GM06990 (cell line): ENCODE data around the gene ADGRE1.

ENCODE experiments used
- DNase-seq: peaks from one replicate; pipeline ENCODE4 v3.0.0-alpha.2; 2011; ENCODE audit not compliant: insufficient read length; ENCODE audit errors: extremely low read depth
- H3K27me3 ChIP-seq: replicated peaks from 2 replicates; pipeline ENCODE4 v1.6.0; 2011; ENCODE audit warnings: low read length; ENCODE audit not compliant: control insufficient read depth, insufficient read depth
- H3K36me3 ChIP-seq: 2 replicates; pipeline ENCODE4 v1.5.1; 2011; ENCODE audit warnings: low read length; ENCODE audit not compliant: control insufficient read depth, insufficient read depth
- H3K4me3 ChIP-seq: replicated peaks from 2 replicates; pipeline ENCODE4 v1.5.1; 2011; ENCODE audit warnings: low read depth, mild to moderate bottlenecking, control low read depth, low read length
- TF ChIP-seq, protein P1 (sequence below): IDR thresholded peaks from 2 replicates; pipeline ENCODE4 v1.5.1; 2011; ENCODE audit warnings: low read length, control low read depth, mild to moderate bottlenecking, inconsistent platforms; ENCODE audit not compliant: insufficient read depth, poor library complexity, severe bottlenecking

The ADGRE1 gene, protein sequence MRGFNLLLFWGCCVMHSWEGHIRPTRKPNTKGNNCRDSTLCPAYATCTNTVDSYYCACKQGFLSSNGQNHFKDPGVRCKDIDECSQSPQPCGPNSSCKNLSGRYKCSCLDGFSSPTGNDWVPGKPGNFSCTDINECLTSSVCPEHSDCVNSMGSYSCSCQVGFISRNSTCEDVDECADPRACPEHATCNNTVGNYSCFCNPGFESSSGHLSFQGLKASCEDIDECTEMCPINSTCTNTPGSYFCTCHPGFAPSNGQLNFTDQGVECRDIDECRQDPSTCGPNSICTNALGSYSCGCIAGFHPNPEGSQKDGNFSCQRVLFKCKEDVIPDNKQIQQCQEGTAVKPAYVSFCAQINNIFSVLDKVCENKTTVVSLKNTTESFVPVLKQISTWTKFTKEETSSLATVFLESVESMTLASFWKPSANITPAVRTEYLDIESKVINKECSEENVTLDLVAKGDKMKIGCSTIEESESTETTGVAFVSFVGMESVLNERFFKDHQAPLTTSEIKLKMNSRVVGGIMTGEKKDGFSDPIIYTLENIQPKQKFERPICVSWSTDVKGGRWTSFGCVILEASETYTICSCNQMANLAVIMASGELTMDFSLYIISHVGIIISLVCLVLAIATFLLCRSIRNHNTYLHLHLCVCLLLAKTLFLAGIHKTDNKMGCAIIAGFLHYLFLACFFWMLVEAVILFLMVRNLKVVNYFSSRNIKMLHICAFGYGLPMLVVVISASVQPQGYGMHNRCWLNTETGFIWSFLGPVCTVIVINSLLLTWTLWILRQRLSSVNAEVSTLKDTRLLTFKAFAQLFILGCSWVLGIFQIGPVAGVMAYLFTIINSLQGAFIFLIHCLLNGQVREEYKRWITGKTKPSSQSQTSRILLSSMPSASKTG

DNA sequence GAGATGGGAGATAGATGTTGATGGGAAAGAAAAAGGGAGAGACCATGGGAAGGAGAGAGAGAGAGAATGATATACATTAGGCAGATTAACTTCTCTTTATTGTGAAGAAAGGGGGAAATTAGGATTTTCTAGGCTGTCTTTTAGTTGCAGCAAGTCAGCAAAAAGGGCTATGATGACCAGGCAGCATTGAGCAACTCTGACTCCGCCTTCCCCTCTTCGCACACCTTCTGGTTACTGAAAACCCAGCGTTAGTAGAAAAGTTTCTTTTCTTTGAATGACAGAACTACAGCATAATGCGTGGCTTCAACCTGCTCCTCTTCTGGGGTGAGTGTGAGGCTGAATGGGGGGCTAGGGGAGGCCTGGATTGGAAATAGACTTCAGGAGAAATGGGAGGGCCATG lies at the start of gene ADGRE1:
Gene ADGRE1 (plus strand): TSS at position 264 of the 400 bp plus-strand sequence. CDS start 30 bp downstream, at position 294.
- Histone ChIP-seq H3K4me3 (no peak within 1 kb of the TSS), H3K27me3 (no peaks in the 10 kb centered on the region), H3K36me3 (no peaks in the 10 kb centered on the region)
- TF ChIP-seq, protein P1, sequence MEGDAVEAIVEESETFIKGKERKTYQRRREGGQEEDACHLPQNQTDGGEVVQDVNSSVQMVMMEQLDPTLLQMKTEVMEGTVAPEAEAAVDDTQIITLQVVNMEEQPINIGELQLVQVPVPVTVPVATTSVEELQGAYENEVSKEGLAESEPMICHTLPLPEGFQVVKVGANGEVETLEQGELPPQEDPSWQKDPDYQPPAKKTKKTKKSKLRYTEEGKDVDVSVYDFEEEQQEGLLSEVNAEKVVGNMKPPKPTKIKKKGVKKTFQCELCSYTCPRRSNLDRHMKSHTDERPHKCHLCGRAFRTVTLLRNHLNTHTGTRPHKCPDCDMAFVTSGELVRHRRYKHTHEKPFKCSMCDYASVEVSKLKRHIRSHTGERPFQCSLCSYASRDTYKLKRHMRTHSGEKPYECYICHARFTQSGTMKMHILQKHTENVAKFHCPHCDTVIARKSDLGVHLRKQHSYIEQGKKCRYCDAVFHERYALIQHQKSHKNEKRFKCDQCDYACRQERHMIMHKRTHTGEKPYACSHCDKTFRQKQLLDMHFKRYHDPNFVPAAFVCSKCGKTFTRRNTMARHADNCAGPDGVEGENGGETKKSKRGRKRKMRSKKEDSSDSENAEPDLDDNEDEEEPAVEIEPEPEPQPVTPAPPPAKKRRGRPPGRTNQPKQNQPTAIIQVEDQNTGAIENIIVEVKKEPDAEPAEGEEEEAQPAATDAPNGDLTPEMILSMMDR = no peak
- DNase-seq = no peak

DNA sequence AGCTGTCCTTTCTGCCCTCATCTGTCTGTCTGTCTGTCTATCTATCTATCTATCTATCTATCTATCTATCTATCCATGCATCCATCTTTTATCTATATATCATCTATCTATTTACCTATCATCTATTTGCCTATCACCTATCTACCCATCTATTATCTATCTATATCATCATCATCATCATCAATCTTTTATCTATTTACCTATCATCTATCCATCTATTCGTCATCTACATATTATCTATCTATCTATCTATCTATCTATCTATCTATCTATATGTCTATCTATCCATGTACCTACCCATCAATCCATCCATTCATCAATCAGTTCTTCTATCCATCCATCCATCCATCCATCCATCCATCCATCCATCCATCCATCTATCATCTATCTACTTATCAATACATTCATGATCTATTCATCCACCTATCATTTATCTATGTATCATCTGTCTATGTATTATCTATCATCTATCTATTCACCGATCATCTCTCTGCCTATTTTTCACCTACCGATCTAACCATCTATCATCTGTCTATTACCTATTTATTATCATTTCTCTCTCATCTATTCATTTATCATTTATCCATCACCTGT lies 49.2 kb upstream of the ADGRE1 start:
- no peak for DNase-seq
- TF ChIP-seq, protein P1 = no peak
- Histone ChIP-seq H3K27me3 (no peaks in the 10 kb centered on the region), H3K36me3 (peaks cover 21% of the 10 kb centered on the region), H3K4me3 (no peak overlapping the region)

DNA sequence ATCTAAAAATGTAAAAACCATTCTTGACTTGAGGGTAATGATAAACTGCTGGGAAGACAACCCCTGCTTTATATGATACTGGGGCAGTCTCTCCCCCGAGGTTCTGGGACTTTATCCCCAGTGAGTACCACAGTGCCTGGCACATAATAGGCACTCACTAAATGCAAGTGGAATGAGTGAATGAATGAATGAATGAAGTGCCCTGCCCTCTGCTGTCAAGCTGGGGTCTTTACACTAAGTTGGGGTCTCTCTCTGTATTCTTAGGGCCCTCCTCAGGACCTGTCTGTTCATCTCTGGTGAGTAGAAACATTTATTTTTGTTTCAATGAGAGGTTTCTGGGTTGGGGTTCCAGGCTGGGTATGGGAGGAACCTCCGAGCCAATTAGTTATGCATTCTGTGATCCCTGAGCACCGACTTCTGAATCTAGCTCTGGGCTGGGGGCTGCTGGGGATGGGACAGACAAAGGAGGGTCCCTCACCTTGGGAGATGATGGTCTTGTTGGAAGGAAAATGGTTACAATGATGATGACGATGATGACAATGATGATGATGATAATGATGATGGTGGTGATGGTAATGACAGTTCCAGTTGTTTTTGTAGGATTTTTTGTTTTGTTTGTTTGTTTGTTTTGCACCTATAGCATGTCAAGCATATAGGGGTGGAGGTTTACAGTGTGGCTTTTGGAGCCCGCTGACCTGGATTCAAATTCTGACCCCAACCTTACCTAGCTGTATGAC lies 44.3 kb upstream of the ADGRE1 start:
- no peak for DNase-seq
- H3K4me3 ChIP-seq = no peak overlapping the region
- TF ChIP-seq, protein P1 = no peak
- no peaks in the 10 kb centered on the region for H3K27me3 ChIP-seq
- peaks cover 15% of the 10 kb centered on the region for H3K36me3 ChIP-seq

DNA sequence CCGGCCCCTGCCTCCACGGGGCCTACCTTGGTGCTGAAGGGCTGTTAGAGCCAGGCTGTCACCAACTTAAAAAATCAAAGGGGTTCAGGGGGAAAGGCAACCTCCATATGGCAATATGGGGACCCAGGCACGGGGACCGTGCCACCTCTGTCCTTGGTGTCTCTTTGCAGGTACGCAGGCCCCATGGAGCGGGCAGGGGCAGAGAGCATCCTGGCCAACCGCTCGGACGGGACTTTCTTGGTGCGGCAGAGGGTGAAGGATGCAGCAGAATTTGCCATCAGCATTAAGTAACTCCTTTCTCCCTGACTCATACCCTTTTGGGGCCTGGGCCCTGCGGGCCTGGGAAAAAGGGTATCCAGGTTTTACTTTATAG lies 39.6 kb upstream of the ADGRE1 start:
- Histone ChIP-seq H3K4me3 (no peak overlapping the region), H3K27me3 (no peaks in the 10 kb centered on the region), H3K36me3 (peaks cover 15% of the 10 kb centered on the region)
- TF ChIP-seq, protein P1 = no peak
- DNase-seq = no peak

DNA sequence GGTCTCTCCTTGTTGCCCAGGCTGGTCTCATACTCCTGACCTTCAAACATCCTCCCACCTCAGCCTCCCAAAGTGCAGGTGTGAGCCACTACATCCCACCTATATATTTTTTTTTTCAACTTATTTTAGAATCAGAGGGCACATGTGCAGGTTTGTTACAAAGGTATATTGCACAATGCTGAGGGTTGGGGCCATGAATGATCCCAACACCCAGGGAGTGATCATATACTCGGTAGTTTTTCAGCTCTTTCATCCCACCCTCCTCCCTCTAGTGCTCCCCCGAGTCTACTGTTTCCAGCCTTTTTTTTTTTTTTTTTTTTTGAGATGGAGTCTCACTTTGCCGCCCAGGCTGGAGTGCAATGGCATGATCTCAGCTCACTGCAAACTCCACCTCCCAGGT lies 38.4 kb upstream of the ADGRE1 start:
- Histone ChIP-seq H3K4me3 (no peak overlapping the region), H3K36me3 (peaks cover 16% of the 10 kb centered on the region), H3K27me3 (no peaks in the 10 kb centered on the region)
- no peak for DNase-seq
- TF ChIP-seq, protein P1 = no peak
